ENCODE measurements around the gene HBA2. TPM values are rescaled to one million over a fixed set of nuclear protein-coding genes. Genes with fewer than 3 reads are reported as not detected.
"Not testable (repeated sequence)": the region's sequence is repeated elsewhere in the genome, so short reads cannot be mapped to it uniquely, and the experiment has no call there.

Gene HBA2
- total RNA-seq, 1 donor from 2014 or later, result not detected

GRCh38 chr16:194516-194915 is 21.8 kb downstream of the HBA2 start:
- no peak for TF ChIP-seq CTCF (IDR thresholded peaks at IDR 0.05; ENCODE audit: partially characterized antibody, unreplicated experiment)
- Mint-ChIP-seq H3K27ac (ENCODE audit: unreplicated experiment) (no peak overlapping the region), H3K27me3 (ENCODE audit: unreplicated experiment) (peaks cover 9% of the 10 kb centered on the region), H3K4me3 (ENCODE audit: unreplicated experiment) (no peak overlapping the region), H3K4me1 (ENCODE audit: low read depth, unreplicated experiment) (no peaks in the 10 kb centered on the region), H3K36me3 (ENCODE audit: unreplicated experiment) (no peaks in the 10 kb centered on the region), H3K9me3 (ENCODE audit: unreplicated experiment) (peaks cover 4% of the 10 kb centered on the region)
- DNase-seq, result no peak

GRCh38 chr16:200388-200787 is 27.7 kb downstream of the HBA2 start:
- no peak for TF ChIP-seq CTCF (IDR thresholded peaks at IDR 0.05; ENCODE audit: partially characterized antibody, unreplicated experiment)

GRCh38 chr16:203246-203645 is 30.6 kb downstream of the HBA2 start:
- H3K36me3 Mint-ChIP-seq (ENCODE audit: unreplicated experiment), result no peaks in the 10 kb centered on the region
- no peaks in the 10 kb centered on the region for H3K4me1 Mint-ChIP-seq (ENCODE audit: low read depth, unreplicated experiment)
- peaks cover 4% of the 10 kb centered on the region for H3K27me3 Mint-ChIP-seq (ENCODE audit: unreplicated experiment)
- no peak for DNase-seq
- no peaks in the 10 kb centered on the region for H3K9me3 Mint-ChIP-seq (ENCODE audit: unreplicated experiment)
- H3K27ac Mint-ChIP-seq (ENCODE audit: unreplicated experiment), result no peak overlapping the region
- TF ChIP-seq CTCF (IDR thresholded peaks at IDR 0.05; ENCODE audit: partially characterized antibody, unreplicated experiment), result no peak
- no peak overlapping the region for H3K4me3 Mint-ChIP-seq (ENCODE audit: unreplicated experiment)

More at GRCh38 chr16:200388-200787, 27.7 kb downstream of the HBA2 start:
- Mint-ChIP-seq H3K4me1 (ENCODE audit: low read depth, unreplicated experiment) (no peaks in the 10 kb centered on the region), H3K27me3 (ENCODE audit: unreplicated experiment) (peaks cover 6% of the 10 kb centered on the region), H3K36me3 (ENCODE audit: unreplicated experiment) (no peaks in the 10 kb centered on the region), H3K4me3 (ENCODE audit: unreplicated experiment) (no peak overlapping the region), H3K27ac (ENCODE audit: unreplicated experiment) (no peak overlapping the region), H3K9me3 (ENCODE audit: unreplicated experiment) (no peaks in the 10 kb centered on the region)
- no peak for DNase-seq

GRCh38 chr16:204046-204445 is 31.4 kb downstream of the HBA2 start:
- not testable (repeated sequence) for H3K27me3 Mint-ChIP-seq (ENCODE audit: unreplicated experiment); H3K4me1 Mint-ChIP-seq (ENCODE audit: low read depth, unreplicated experiment); H3K27ac Mint-ChIP-seq (ENCODE audit: unreplicated experiment); H3K36me3 Mint-ChIP-seq (ENCODE audit: unreplicated experiment); H3K4me3 Mint-ChIP-seq (ENCODE audit: unreplicated experiment); H3K9me3 Mint-ChIP-seq (ENCODE audit: unreplicated experiment); DNase-seq

GRCh38 chr16:209359-209758 is 36.7 kb downstream of the HBA2 start:
- H3K4me3 Mint-ChIP-seq (ENCODE audit: unreplicated experiment); H3K27ac Mint-ChIP-seq (ENCODE audit: unreplicated experiment); H3K9me3 Mint-ChIP-seq (ENCODE audit: unreplicated experiment); H3K4me1 Mint-ChIP-seq (ENCODE audit: low read depth, unreplicated experiment); H3K36me3 Mint-ChIP-seq (ENCODE audit: unreplicated experiment); DNase-seq; H3K27me3 Mint-ChIP-seq (ENCODE audit: unreplicated experiment): not testable (repeated sequence)

GRCh38 chr16:211631-212180 is 39.0 kb downstream of the HBA2 start:
- H3K4me1 Mint-ChIP-seq (ENCODE audit: low read depth, unreplicated experiment); H3K9me3 Mint-ChIP-seq (ENCODE audit: unreplicated experiment); H3K36me3 Mint-ChIP-seq (ENCODE audit: unreplicated experiment); DNase-seq; H3K27me3 Mint-ChIP-seq (ENCODE audit: unreplicated experiment); H3K4me3 Mint-ChIP-seq (ENCODE audit: unreplicated experiment); H3K27ac Mint-ChIP-seq (ENCODE audit: unreplicated experiment): not testable (repeated sequence)
